HepG2 (cell line): ENCODE measurements around the gene UBE2Q1. TPM values are rescaled to one million over a fixed set of nuclear protein-coding genes. Genes with fewer than 3 reads are reported as not detected.
A peak's percentile ranks its signal among the peaks of the same experiment; 100 is the strongest.

Source experiments
- ATAC-seq: fragments of 200-7000 bp; cut with Tn5 transposase; 3 replicates; pipeline ENCODE4 v1.9.1; 2020; ENCODE audit warnings: mild to moderate bottlenecking, moderate library complexity
- BruUV-seq: library from RNA; stranded (reverse); fragments of 400-500 nt; replicated peaks from 2 replicates; lab custom pipeline; 2021; lab: Mats Ljungman, UMichigan
- CTCF ChIA-PET: fragments of 300-600 bp; formaldehyde crosslinking; extraction: SDS; loops from one replicate; lab custom pipeline; 2021; ENCODE audit warnings: low total read pairs, inconsistent platforms, low intra/inter-chr PET ratio; lab: Yijun Ruan, JAX
- POLR2A ChIA-PET: fragments of 350-600 bp; sonication (Branson Sonifier 250); formaldehyde crosslinking; loops from one replicate; lab custom pipeline; 2020; ENCODE audit warnings: antibody characterized with exemption, inconsistent platforms; lab: Yijun Ruan, JAX
- DNase-seq: peaks from one replicate; pipeline ENCODE4 v3.0.0-alpha.2; 2015; ENCODE audit warnings: low spot score
- FAIRE-seq: peaks from 3 replicates; lab custom pipeline; 2011; peaks lifted over from hg19 to GRCh38; lab: Jason Lieb, UNC
- H2AFZ ChIP-seq: one replicate; pipeline ENCODE4 v1.6.1; 2011; ENCODE audit warnings: low read length, inconsistent platforms
- H3K27ac ChIP-seq: fragments of 300-600 bp; 3 replicates; pipeline ENCODE4 v1.8.0; 2011; ENCODE audit warnings: mixed run types, mild to moderate bottlenecking, mixed read lengths, low read length, inconsistent platforms; ENCODE audit not compliant: insufficient read depth; ENCODE audit errors: extremely low read length
- H3K27me3 ChIP-seq, 2 experiments: fragments of 200-600 bp in 1 of 2; 2 replicates in 1 of 2; 3 replicates in 1 of 2; pipeline versions ENCODE4 v1.6.0 to v1.8.0; 2011; ENCODE audit warnings: low read length in 2 of 2, mild to moderate bottlenecking in 2 of 2, moderate library complexity in 2 of 2, inconsistent platforms in 1 of 2; ENCODE audit not compliant: insufficient read depth in 2 of 2, control insufficient read depth in 1 of 2
- H3K36me3 ChIP-seq, 2 experiments: fragments of 200-600 bp in 1 of 2; replicated peaks in 1 of 2; 2 replicates in 1 of 2; 3 replicates in 1 of 2; pipeline versions ENCODE4 v1.5.1 to v1.8.0; 2011; ENCODE audit warnings: low read length in 2 of 2, inconsistent platforms in 1 of 2; ENCODE audit not compliant: insufficient read depth in 2 of 2, control insufficient read depth in 1 of 2
- H3K4me1 ChIP-seq: 2 replicates; pipeline ENCODE4 v1.5.1; 2012; ENCODE audit warnings: low read length, inconsistent platforms; ENCODE audit not compliant: insufficient read depth
- H3K4me2 ChIP-seq: 2 replicates; pipeline ENCODE4 v1.6.0; 2011; ENCODE audit warnings: low read depth, low read length, inconsistent platforms
- H3K4me3 ChIP-seq, 3 experiments: fragments of 200-600 bp in 1 of 3; sonication (generic), shearing (Covaris generic) in 1 of 3; replicated peaks in 1 of 3; 2 replicates each; pipeline ENCODE4 v1.5.1; 2011 to 2016; ENCODE audit warnings: low read length in 3 of 3, inconsistent platforms in 2 of 3, low read depth in 2 of 3, mild to moderate bottlenecking in 2 of 3, control low read depth in 1 of 3, mixed read lengths in 1 of 3; ENCODE audit not compliant: insufficient read depth in 1 of 3
- H3K79me2 ChIP-seq: one replicate; pipeline ENCODE4 v1.6.1; 2011; ENCODE audit warnings: low read length, inconsistent platforms; ENCODE audit not compliant: insufficient read depth
- H3K9ac ChIP-seq: 2 replicates; pipeline ENCODE4 v1.6.0; 2011; ENCODE audit warnings: mild to moderate bottlenecking, low read depth, low read length, inconsistent platforms; ENCODE audit not compliant: insufficient read depth
- H3K9me3 ChIP-seq: 2 replicates; pipeline ENCODE4 v1.5.1; 2012; ENCODE audit warnings: mild to moderate bottlenecking, low read length
- H4K20me1 ChIP-seq: 2 replicates; pipeline ENCODE4 v1.6.0; 2011; ENCODE audit warnings: inconsistent platforms, mild to moderate bottlenecking, low read length, moderate library complexity; ENCODE audit not compliant: insufficient read depth
- CCDC6 ChIP-seq: sonication (generic); formaldehyde crosslinking; IDR thresholded peaks from 2 replicates; pipeline ENCODE4 v1.8.1; 2022; ENCODE audit warnings: mild to moderate bottlenecking, missing genetic modification reagents, moderate library complexity
- CREB3 ChIP-seq: sonication (generic); formaldehyde crosslinking; IDR thresholded peaks from 2 replicates; pipeline ENCODE4 v1.5.0; 2020; ENCODE audit warnings: missing genetic modification reagents
- ELF4 ChIP-seq: sonication (generic); formaldehyde crosslinking; IDR thresholded peaks from 2 replicates; pipeline ENCODE4 v1.5.0; 2020; ENCODE audit warnings: missing genetic modification reagents, mild to moderate bottlenecking, moderate library complexity, borderline replicate concordance
- FOXO4 ChIP-seq: sonication (generic); formaldehyde crosslinking; conservative IDR thresholded peaks from 2 replicates; pipeline ENCODE4 v1.8.1; 2023; ENCODE audit warnings: missing genetic modification reagents
- FOXP4 ChIP-seq: sonication (generic); formaldehyde crosslinking; IDR thresholded peaks from 2 replicates; pipeline ENCODE4 v1.4.0; 2020; ENCODE audit warnings: missing genetic modification reagents
- LBX2 ChIP-seq: sonication (generic); formaldehyde crosslinking; IDR thresholded peaks from 2 replicates; pipeline ENCODE4 v1.5.0; 2020; ENCODE audit warnings: missing genetic modification reagents, mild to moderate bottlenecking, borderline replicate concordance
- LRRFIP1 ChIP-seq: sonication (generic); formaldehyde crosslinking; conservative IDR thresholded peaks from 2 replicates; pipeline ENCODE4 v1.4.0; 2020; ENCODE audit warnings: missing genetic modification reagents
- MED1 ChIP-seq: sonication (generic); formaldehyde crosslinking; IDR thresholded peaks from 2 replicates; pipeline ENCODE4 v1.4.0; 2020; ENCODE audit warnings: missing genetic modification reagents
- MED8 ChIP-seq: sonication (generic); formaldehyde crosslinking; IDR thresholded peaks from 2 replicates; pipeline ENCODE4 v1.8.1; 2023; ENCODE audit warnings: mild to moderate bottlenecking, missing genetic modification reagents; ENCODE audit not compliant: insufficient replicate concordance
- NCOR1 ChIP-seq: fragments of 200-600 bp; sonication (generic); IDR thresholded peaks from 2 replicates; pipeline ENCODE4 v1.7.0; 2017; ENCODE audit warnings: antibody characterized with exemption, low read length, borderline replicate concordance
- PCBP1 ChIP-seq: fragments of 200-400 bp; formaldehyde crosslinking; IDR thresholded peaks from 2 replicates; pipeline ENCODE4 v1.6.1; 2017; ENCODE audit warnings: mild to moderate bottlenecking, low read depth, low read length, borderline replicate concordance
- POLR2G ChIP-seq: fragments of 200-400 bp; formaldehyde crosslinking; IDR thresholded peaks from 2 replicates; pipeline ENCODE4 v1.6.1; 2018; ENCODE audit warnings: mild to moderate bottlenecking, low read depth, low read length, moderate library complexity
- RFX5 ChIP-seq: IDR thresholded peaks from 2 replicates; pipeline ENCODE4 v1.6.1; 2011; ENCODE audit warnings: low read depth, low read length, improper control_type of control experiment
- TOPORS ChIP-seq: sonication (generic); formaldehyde crosslinking; IDR thresholded peaks from 2 replicates; pipeline ENCODE4 v1.8.0; 2023; ENCODE audit warnings: mild to moderate bottlenecking, missing genetic modification reagents
- ZBTB25 ChIP-seq: IDR thresholded peaks from 2 replicates; pipeline ENCODE4 v1.6.1; 2018; ENCODE audit warnings: missing genetic modification reagents
- ZNF776 ChIP-seq: sonication (generic); formaldehyde crosslinking; IDR thresholded peaks from 2 replicates; pipeline ENCODE4 v1.4.0; 2020; ENCODE audit warnings: mild to moderate bottlenecking, missing genetic modification reagents
- ZNF850 ChIP-seq: sonication (generic); formaldehyde crosslinking; conservative IDR thresholded peaks from 2 replicates; pipeline ENCODE4 v1.9.0; 2021; ENCODE audit warnings: mild to moderate bottlenecking, missing genetic modification reagents
- WGBS: methylation state at CpG from one replicate; pipeline ENCODE4 v1.1.6; 2017; ENCODE audit warnings: low lambda C conversion rate; 5-methylcytosine and 5-hydroxymethylcytosine counted together
- in situ Hi-C: cut with HindIII; loops from 2 replicates; pipeline ENCODE4 v1.10.0; 2017; ENCODE audit warnings: low pct_unique_long_range_greater_than_20kb; ENCODE audit not compliant: extremely low pct_ligation_motif_present
- intact Hi-C: fragments of 100-400 bp; cut with micrococcal nuclease; formaldehyde crosslinking; loops from one replicate; pipeline ENCODE4 v1.10.0; 2022; ENCODE audit not compliant: unreplicated experiment
- polyA plus RNA-seq, 8 experiments: library from polyadenylated mRNA; depleted of rRNA in 3 of 8; stranded (reverse) in 7 of 8; unstranded in 1 of 8; fragments of >200 nt; fragmentation: Illumina TruSeq in 4 of 8; extraction: Trizol in 4 of 8; gene quantifications; 2 replicates each; pipeline versions ENCODE4 v1.2.1 to v1.2.3, GENCODE V29; 2011 to 2016; ENCODE audit warnings: low read depth in 4 of 8, missing spikeins in 1 of 8, mixed read lengths in 1 of 8; ENCODE audit not compliant: insufficient read depth in 1 of 8
- total RNA-seq, 5 experiments: library from RNA; depleted of rRNA; stranded (reverse); fragments of >200 nt; fragmentation: Illumina TruSeq; extraction: Trizol; gene quantifications; 2 replicates each; pipeline ENCODE4 v1.2.3, GENCODE V29; 2016; ENCODE audit warnings: low read depth in 1 of 5

Gene UBE2Q1
- total and polyA plus RNA-seq, 2 of the 13 experiments (the other 11 are each of a cell fraction or from before 2014, with no cell fraction given), result 11.7 to 41.7 TPM

GRCh38 chr1:154579374-154579773, 20.9 kb upstream of the UBE2Q1 start:
- Histone ChIP-seq H2AFZ (no peak overlapping the region), H3K9ac (no peak overlapping the region), H3K9me3 (no peaks in the 10 kb centered on the region), H3K36me3 (peaks cover 14 to 49% of the 10 kb centered on the region in 2 experiments), H3K27ac (no peak overlapping the region), H4K20me1 (no peaks in the 10 kb centered on the region), H3K4me3 (no peak overlapping the region), H3K4me1 (no peaks in the 10 kb centered on the region), H3K4me2 (no peak overlapping the region), H3K79me2 (no peaks in the 10 kb centered on the region), H3K27me3 (no peaks in the 10 kb centered on the region)
- intact Hi-C loops (no loop called here), in situ Hi-C loops (no loop called here)
- ChIA-PET POLR2A (no interaction called here), CTCF (no interaction called here)
- 100% methylated on average over 7 of the region's 8 CpGs for WGBS
- no peak for DNase-seq
- no TSS peak for BruUV-seq
- no peak for ATAC-seq
- FAIRE-seq, result no peak
- TF ChIP-seq FOXO4 (CRISPR knock-in tag), result 0 out of 2 replicates have a peak, but pooled peaks have one; percentile 76
- TF ChIP-seq TOPORS (CRISPR knock-in tag), result no peak
- TF ChIP-seq ZBTB25 (CRISPR knock-in tag), result no peak
- TF ChIP-seq NCOR1, result no peak
- no peak for TF ChIP-seq LBX2 (CRISPR knock-in tag)
- TF ChIP-seq ELF4, result no peak
- no peak for TF ChIP-seq LRRFIP1
- no peak for TF ChIP-seq ZNF776 (CRISPR knock-in tag)
- TF ChIP-seq FOXP4, result no peak
- TF ChIP-seq CCDC6 (CRISPR knock-in tag), result no peak
- TF ChIP-seq ZNF850 (CRISPR knock-in tag), result no peak
- TF ChIP-seq POLR2G, result 0 out of 2 replicates have a peak, but pooled peaks have one; percentile 39
- TF ChIP-seq RFX5, result peak; percentile 73; the same call in 1 of the 2 replicates
- no peak for TF ChIP-seq MED8 (CRISPR knock-in tag)
- TF ChIP-seq MED1 (CRISPR knock-in tag), result no peak
- no peak for TF ChIP-seq PCBP1
- TF ChIP-seq CREB3 (CRISPR knock-in tag), result no peak
